ENCODE results near the gene CCDC102A.

GRCh38 chr16:57574646-57575467 lies 38.5 kb upstream of the CCDC102A start:
- TF ChIP-seq EZH2 (IDR thresholded peaks at IDR 0.05): no peak
- no peak for TF ChIP-seq POLR2AphosphoS5 (IDR thresholded peaks at IDR 0.05; ENCODE audit: low read depth, low read length)
- no peak for TF ChIP-seq ZNF274 (IDR thresholded peaks at IDR 0.05; ENCODE audit: low read depth, low read length)
- TF ChIP-seq RAD21 (IDR thresholded peaks at IDR 0.05; ENCODE audit: low read depth): no peak
- no peak for TF ChIP-seq CTCF (IDR thresholded peaks at IDR 0.05 in 2 of 3, conservative IDR thresholded peaks at IDR 0.05 in 1 of 3; ENCODE audit: borderline replicate concordance in 1 of 3, insufficient read depth in 1 of 3, low read depth in 2 of 3, low read length in 2 of 3)
- TF ChIP-seq ZBTB33 (IDR thresholded peaks at IDR 0.05; ENCODE audit: extremely low read depth, insufficient replicate concordance, low read length): no peak

Data from HCT116 (cell line).